ENCODE results near the gene ANKRD9. TPM values are rescaled to one million over a fixed set of nuclear protein-coding genes. Genes with fewer than 3 reads are reported as not detected.

The ANKRD9 gene
- total and polyA plus RNA-seq, 2 experiments from 2014 or later, result 17.3 to 95.9 TPM

- Histone ChIP-seq H3K9me2 (ENCODE audit: insufficient read depth) (no peaks in the 10 kb centered on the region), H2AFZ (no peak overlapping the region), H3F3A (replicated peaks; ENCODE audit: low read depth) (0 out of 2 replicates have a peak, but pooled peaks cover 9% of the 10 kb centered on the region), H3K27me3 (ENCODE audit: insufficient read depth) (no peaks in the 10 kb centered on the region), H3K79me2 (replicated peaks; ENCODE audit: insufficient read depth) (no peaks in the 10 kb centered on the region), H3K4me3 (no peak overlapping the region), H3K27ac (ENCODE audit: low read depth) (no peak overlapping the region), H3K36me3 (ENCODE audit: insufficient read depth) (no peaks in the 10 kb centered on the region), H3K4me1 (ENCODE audit: insufficient read depth) (no peaks in the 10 kb centered on the region), H3K4me2 (no peak overlapping the region), H4K20me1 (replicated peaks; ENCODE audit: insufficient read depth) (no peaks in the 10 kb centered on the region)
- DNase-seq (ENCODE audit: low spot score), result no peak
- Mint-ChIP-seq H3K4me3 (no peak overlapping the region), H3K27me3 (ENCODE audit: insufficient read depth, low read depth, poor library complexity) (peaks cover 11% of the 10 kb centered on the region), H3K9me3 (no peaks in the 10 kb centered on the region; the same call in 2 of the 3 replicates), H3K36me3 (ENCODE audit: low read depth) (no peaks in the 10 kb centered on the region), H3K27ac (no peak overlapping the region), H3K4me1 (peaks cover 2% of the 10 kb centered on the region; the same call in 1 of the 3 replicates)
- no peak for TF ChIP-seq EZH2 (IDR thresholded peaks at IDR 0.05; ENCODE audit: low read depth, unreplicated experiment)
- TF ChIP-seq STAT1 (IDR thresholded peaks at IDR 0.05; ENCODE audit: unreplicated experiment), result no peak
- TF ChIP-seq CREB1 (CRISPR knock-in tag; IDR thresholded peaks at IDR 0.05; ENCODE audit: low read depth), result no peak
- TF ChIP-seq ZNF331 (CRISPR knock-in tag; IDR thresholded peaks at IDR 0.05; ENCODE audit: low read depth), result no peak
- TF ChIP-seq NANOG (IDR thresholded peaks at IDR 0.05; ENCODE audit: borderline replicate concordance), result no peak
- no peak for TF ChIP-seq CTCF (conservative IDR thresholded peaks at IDR 0.05; ENCODE audit: low read depth in 2 of 2)
- TF ChIP-seq EZH2phosphoT487 (IDR thresholded peaks at IDR 0.05; ENCODE audit: unreplicated experiment), result no peak
- TF ChIP-seq REST (IDR thresholded peaks at IDR 0.05; ENCODE audit: unreplicated experiment), result no peak
- no peak for TF ChIP-seq POLR2AphosphoS5 (IDR thresholded peaks at IDR 0.05; ENCODE audit: low read depth)
- no peak for TF ChIP-seq ZNF462 (CRISPR knock-in tag; IDR thresholded peaks at IDR 0.05)
- no peak for TF ChIP-seq JUNB (IDR thresholded peaks at IDR 0.05; ENCODE audit: unreplicated experiment)
- TF ChIP-seq ETS1 (IDR thresholded peaks at IDR 0.05), result no peak
- no peak for ATAC-seq
Measured at GRCh38 chr14:102537981-102538601, 28.5 kb upstream of the ANKRD9 start.

All from GM23338 (cell line).